PC-9 (cell line): ENCODE measurements around the gene PTPRT. TPM values are rescaled to one million over a fixed set of nuclear protein-coding genes. Genes with fewer than 3 reads are reported as not detected.

Source experiments
- BruUV-seq: library from RNA; stranded (reverse); fragments of 400-500 nt; replicated peaks from 2 replicates; lab custom pipeline; 2021; lab: Mats Ljungman, UMichigan
- CTCF ChIA-PET: fragments of 300-600 bp; sonication (Branson Sonifier 250); formaldehyde crosslinking; loops from one replicate; lab custom pipeline; 2022; ENCODE audit warnings: antibody characterized with exemption; lab: Charles Lee
- POLR2A ChIA-PET: fragments of 300-600 bp; sonication (Branson Sonifier 250); formaldehyde crosslinking; loops from one replicate; lab custom pipeline; 2022; ENCODE audit warnings: antibody characterized with exemption; ENCODE audit not compliant: unreplicated experiment; lab: Charles Lee
- DNase-seq, 2 experiments: peaks; one replicate each; pipeline versions ENCODE4 v3.0.0 to v3.0.0-alpha.2; 2015 to 2022; ENCODE audit warnings: mixed read lengths in 1 of 2
- H2AFZ ChIP-seq: fragments of 200-600 bp; sonication (generic); 2 replicates; pipeline ENCODE4 v1.8.1; 2017; ENCODE audit warnings: antibody characterized with exemption
- H3F3A ChIP-seq: fragments of 200-600 bp; sonication (generic); 2 replicates; pipeline ENCODE4 v1.8.1; 2017; ENCODE audit warnings: antibody characterized with exemption, mild to moderate bottlenecking, low read depth; ENCODE audit not compliant: insufficient read depth
- H3K27ac ChIP-seq: fragments of 200-600 bp; sonication (generic); 2 replicates; pipeline ENCODE4 v1.6.1; 2016; ENCODE audit warnings: mixed run types
- H3K27me3 ChIP-seq: fragments of 200-600 bp; sonication (generic); 2 replicates; pipeline ENCODE4 v1.6.1; 2016; ENCODE audit warnings: low read depth, mixed run types; ENCODE audit not compliant: insufficient read depth
- H3K36me3 ChIP-seq: fragments of 200-600 bp; sonication (generic); 2 replicates; pipeline ENCODE4 v1.6.1; 2016; ENCODE audit warnings: low read depth, mixed run types
- H3K4me1 ChIP-seq: fragments of 200-600 bp; sonication (generic); replicated peaks from 2 replicates; pipeline ENCODE4 v1.6.1; 2016; ENCODE audit warnings: mixed run types; ENCODE audit not compliant: insufficient read depth
- H3K4me2 ChIP-seq: fragments of 200-600 bp; sonication (generic); 2 replicates; pipeline ENCODE4 v1.6.1; 2017; ENCODE audit warnings: mixed run types
- H3K4me3 ChIP-seq: fragments of 200-600 bp; sonication (generic); 2 replicates; pipeline ENCODE4 v1.6.1; 2016; ENCODE audit warnings: mixed run types
- H3K79me2 ChIP-seq: fragments of 200-600 bp; sonication (generic); 2 replicates; pipeline ENCODE4 v1.6.1; 2017; ENCODE audit warnings: low read depth, mixed run types
- H3K9me2 ChIP-seq: fragments of 200-600 bp; sonication (generic); 2 replicates; pipeline ENCODE4 v1.8.1; 2017; ENCODE audit warnings: mild to moderate bottlenecking; ENCODE audit not compliant: insufficient read depth
- H3K9me3 ChIP-seq: fragments of 200-600 bp; sonication (generic); 2 replicates; pipeline ENCODE4 v1.8.1; 2016; ENCODE audit warnings: low read depth; ENCODE audit not compliant: insufficient read depth
- H4K20me1 ChIP-seq: fragments of 200-600 bp; sonication (generic); 2 replicates; pipeline ENCODE4 v1.8.1; 2017; ENCODE audit not compliant: insufficient read depth
- EZH2 ChIP-seq: fragments of 200-600 bp; sonication (generic); IDR thresholded peaks from 2 replicates; pipeline ENCODE4 v1.8.0; 2017; ENCODE audit warnings: antibody characterized with exemption, low read depth
- intact Hi-C: fragments of 100-400 bp; cut with micrococcal nuclease; formaldehyde crosslinking; loops from one replicate; pipeline ENCODE4 v1.10.0; 2022; ENCODE audit not compliant: unreplicated experiment
- total RNA-seq: library from RNA; stranded (reverse); gene quantifications from 2 replicates; pipeline ENCODE4 v1.2.3, GENCODE V29; 2021
- TF ChIP-seq, protein P1 (sequence below): fragments of 200-600 bp; sonication (generic); conservative IDR thresholded peaks from 2 replicates; pipeline ENCODE4 v1.6.1; 2017; ENCODE audit warnings: mixed run types, antibody characterized with exemption, mild to moderate bottlenecking, moderate library complexity

The PTPRT gene
- total RNA-seq, 1 experiment from 2014 or later = not detected

DNA sequence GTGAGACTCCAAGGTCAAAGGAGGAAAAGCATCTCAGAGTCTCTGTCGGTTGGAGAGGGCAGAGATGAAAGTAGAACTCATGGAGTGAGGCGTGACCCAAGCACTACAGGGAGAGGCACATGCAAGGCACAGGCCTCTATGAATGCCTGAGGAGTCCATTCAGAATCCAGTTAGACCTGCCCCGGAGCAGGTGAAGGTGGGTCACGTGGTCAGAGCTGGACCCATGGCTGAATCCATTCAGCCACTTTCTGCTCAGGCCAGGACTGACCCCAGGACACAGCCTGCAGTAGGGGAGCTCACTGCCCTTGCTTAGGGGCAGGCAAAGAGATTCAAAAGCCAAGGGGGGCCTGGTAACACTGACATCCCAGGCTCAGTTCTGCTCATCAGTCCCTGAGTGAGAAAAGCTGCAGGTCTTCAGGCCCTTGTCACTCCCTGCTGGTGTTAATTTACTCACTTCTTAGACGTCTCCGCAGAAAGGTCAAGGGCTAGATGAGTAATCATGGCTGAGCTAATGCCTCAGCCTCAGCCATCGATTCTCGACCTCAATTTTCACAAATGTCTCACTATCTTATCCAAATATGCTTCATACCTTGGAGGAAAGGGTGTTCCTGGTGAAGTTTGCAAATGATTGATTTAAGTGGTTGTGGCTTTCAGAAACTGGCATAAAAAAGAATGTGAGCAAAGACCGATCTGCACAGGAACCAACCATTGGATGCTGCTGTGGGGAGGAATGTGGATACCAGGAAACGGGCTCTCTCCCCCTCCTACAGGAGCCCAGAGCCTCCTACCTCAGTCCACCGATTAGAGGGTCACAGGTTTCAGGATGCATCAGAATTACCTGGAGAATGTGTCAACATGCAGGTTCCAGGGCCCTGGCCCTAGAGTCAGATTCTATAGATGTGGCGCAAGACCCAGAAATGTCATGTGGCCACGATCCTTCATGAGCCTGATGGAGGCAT is 584.4 kb downstream of the PTPRT start:
- CTCF ChIA-PET = no interaction called here
- no TSS peak for BruUV-seq
- H3K79me2 ChIP-seq = no peaks in the 10 kb centered on the region

DNA sequence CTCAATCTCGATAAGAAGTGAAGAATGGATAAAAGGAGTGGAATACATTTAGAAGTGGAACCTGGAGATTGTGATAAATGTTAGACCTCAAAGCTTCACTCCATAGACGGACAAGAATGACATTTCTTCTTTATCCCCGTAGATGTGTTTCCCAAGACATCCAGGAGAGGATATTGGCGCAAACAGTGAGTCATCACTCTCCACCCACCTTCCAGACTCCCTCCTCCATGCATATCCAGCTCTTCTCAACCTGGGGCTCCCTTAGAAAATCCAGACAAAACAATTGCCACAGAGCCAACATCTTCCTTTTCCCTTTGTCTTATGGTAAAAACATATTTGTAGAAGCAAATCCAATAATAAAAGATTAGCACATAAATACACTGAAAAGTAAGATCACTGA is 586.1 kb downstream of the PTPRT start:
- Histone ChIP-seq H4K20me1 (0 out of 2 replicates have a peak, but pooled peaks cover 4% of the 10 kb centered on the region), H3F3A (no peaks in the 10 kb centered on the region), H3K9me3 (no peaks in the 10 kb centered on the region), H3K79me2 (no peaks in the 10 kb centered on the region), H3K36me3 (no peaks in the 10 kb centered on the region), H3K9me2 (no peaks in the 10 kb centered on the region), H3K4me3 (no peak overlapping the region), H2AFZ (no peak overlapping the region), H3K27me3 (peaks cover 17% of the 10 kb centered on the region), H3K4me1 (no peaks in the 10 kb centered on the region), H3K27ac (no peak overlapping the region), H3K4me2 (no peak overlapping the region)
- no TSS peak for BruUV-seq
- intact Hi-C loops = no loop called here
- ChIA-PET CTCF (no interaction called here), POLR2A (no interaction called here)
- no peak for DNase-seq
- TF ChIP-seq, protein P1, sequence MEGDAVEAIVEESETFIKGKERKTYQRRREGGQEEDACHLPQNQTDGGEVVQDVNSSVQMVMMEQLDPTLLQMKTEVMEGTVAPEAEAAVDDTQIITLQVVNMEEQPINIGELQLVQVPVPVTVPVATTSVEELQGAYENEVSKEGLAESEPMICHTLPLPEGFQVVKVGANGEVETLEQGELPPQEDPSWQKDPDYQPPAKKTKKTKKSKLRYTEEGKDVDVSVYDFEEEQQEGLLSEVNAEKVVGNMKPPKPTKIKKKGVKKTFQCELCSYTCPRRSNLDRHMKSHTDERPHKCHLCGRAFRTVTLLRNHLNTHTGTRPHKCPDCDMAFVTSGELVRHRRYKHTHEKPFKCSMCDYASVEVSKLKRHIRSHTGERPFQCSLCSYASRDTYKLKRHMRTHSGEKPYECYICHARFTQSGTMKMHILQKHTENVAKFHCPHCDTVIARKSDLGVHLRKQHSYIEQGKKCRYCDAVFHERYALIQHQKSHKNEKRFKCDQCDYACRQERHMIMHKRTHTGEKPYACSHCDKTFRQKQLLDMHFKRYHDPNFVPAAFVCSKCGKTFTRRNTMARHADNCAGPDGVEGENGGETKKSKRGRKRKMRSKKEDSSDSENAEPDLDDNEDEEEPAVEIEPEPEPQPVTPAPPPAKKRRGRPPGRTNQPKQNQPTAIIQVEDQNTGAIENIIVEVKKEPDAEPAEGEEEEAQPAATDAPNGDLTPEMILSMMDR = no peak
- no peak for TF ChIP-seq EZH2

More for the DNA sequence above, 584.4 kb downstream of the PTPRT start:
- Histone ChIP-seq H3K4me3 (no peak overlapping the region), H3K4me1 (no peaks in the 10 kb centered on the region), H3K9me3 (no peaks in the 10 kb centered on the region), H2AFZ (no peak overlapping the region), H3K27ac (no peak overlapping the region), H4K20me1 (0 out of 2 replicates have a peak, but pooled peaks cover 4% of the 10 kb centered on the region), H3K9me2 (no peaks in the 10 kb centered on the region), H3K36me3 (no peaks in the 10 kb centered on the region), H3K4me2 (no peak overlapping the region), H3F3A (no peaks in the 10 kb centered on the region), H3K27me3 (peaks cover 27% of the 10 kb centered on the region)
- POLR2A ChIA-PET = no interaction called here
- intact Hi-C loops = no loop called here
- TF ChIP-seq, protein P1 = no peak
- TF ChIP-seq EZH2 = no peak
- DNase-seq = no peak

DNA sequence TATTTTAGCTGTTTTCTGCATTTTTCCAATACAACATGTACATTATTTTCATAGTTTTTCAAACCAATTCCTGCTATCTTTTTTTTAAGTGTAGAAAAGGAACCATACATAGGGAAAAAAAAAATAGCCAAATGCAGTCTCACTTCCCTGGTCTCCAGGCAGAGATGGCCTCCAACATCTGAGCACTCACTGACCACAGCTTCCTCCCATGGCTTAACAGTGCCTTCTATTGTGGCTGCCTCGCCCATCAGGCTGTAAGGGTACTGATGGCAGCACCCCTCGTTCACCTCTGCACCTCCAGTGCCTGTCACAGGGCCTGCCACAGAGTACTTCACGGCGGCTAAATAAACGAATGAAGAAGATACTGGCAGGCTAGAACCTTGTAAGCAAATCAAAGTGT is 591.1 kb downstream of the PTPRT start:
- H3K9me2 ChIP-seq = no peaks in the 10 kb centered on the region
- DNase-seq = no peak
- H3K27ac ChIP-seq = no peak overlapping the region
- H3K4me1 ChIP-seq = no peaks in the 10 kb centered on the region
- intact Hi-C loops = no loop called here
- no peaks in the 10 kb centered on the region for H3F3A ChIP-seq
- ChIA-PET POLR2A (no interaction called here), CTCF (no interaction called here)
- TF ChIP-seq, protein P1 = no peak
- TF ChIP-seq EZH2 = no peak
- H3K27me3 ChIP-seq = peaks cover 35% of the 10 kb centered on the region
- H3K4me3 ChIP-seq = no peak overlapping the region
- no peaks in the 10 kb centered on the region for H3K79me2 ChIP-seq
- H2AFZ ChIP-seq = no peak overlapping the region
- BruUV-seq = no TSS peak
- H4K20me1 ChIP-seq = 0 out of 2 replicates have a peak, but pooled peaks cover 12% of the 10 kb centered on the region
- no peak overlapping the region for H3K4me2 ChIP-seq
- H3K36me3 ChIP-seq = no peaks in the 10 kb centered on the region
- H3K9me3 ChIP-seq = no peaks in the 10 kb centered on the region
